OCI-LY1 (cell line): ENCODE data around the gene CFAP157.

Source experiments
- H2AFZ ChIP-seq: fragments of 200-600 bp; sonication (generic), shearing (Covaris generic); 2 replicates; pipeline ENCODE4 v1.6.0; 2014; ENCODE audit warnings: antibody characterized with exemption, mild to moderate bottlenecking, low read length
- H3F3A ChIP-seq: fragments of 200-600 bp; sonication (generic), shearing (Covaris generic); 2 replicates; pipeline ENCODE4 v1.6.0; 2014; ENCODE audit warnings: mild to moderate bottlenecking, antibody characterized with exemption, low read length, moderate library complexity; ENCODE audit not compliant: insufficient read depth
- H3K27ac ChIP-seq: fragments of 200-600 bp; sonication (generic); 2 replicates; pipeline ENCODE4 v1.5.1; 2014; ENCODE audit warnings: low read length, mixed run types, mild to moderate bottlenecking, low read depth; ENCODE audit not compliant: poor library complexity, severe bottlenecking
- H3K27me3 ChIP-seq: fragments of 200-600 bp; sonication (generic); 2 replicates; pipeline ENCODE4 v1.6.0; 2014; ENCODE audit warnings: antibody characterized with exemption, mild to moderate bottlenecking, low read length, moderate library complexity; ENCODE audit not compliant: insufficient read depth
- H3K36me3 ChIP-seq: fragments of 200-600 bp; sonication (generic); 2 replicates; pipeline ENCODE4 v1.6.1; 2014; ENCODE audit warnings: mild to moderate bottlenecking, antibody characterized with exemption, low read length, moderate library complexity, mixed read lengths; ENCODE audit not compliant: insufficient read depth
- H3K4me1 ChIP-seq: fragments of 200-600 bp; sonication (generic); 2 replicates; pipeline ENCODE4 v1.5.1; 2014; ENCODE audit warnings: mild to moderate bottlenecking, low read length, moderate library complexity; ENCODE audit not compliant: insufficient read depth, severe bottlenecking
- H3K4me2 ChIP-seq: fragments of 200-600 bp; sonication (generic), shearing (Covaris generic); 2 replicates; pipeline ENCODE4 v1.6.1; 2014; ENCODE audit warnings: low read length
- H3K4me3 ChIP-seq: fragments of 200-600 bp; sonication (generic); 2 replicates; pipeline ENCODE4 v1.5.1; 2014; ENCODE audit warnings: low read length, low read depth, mild to moderate bottlenecking, mixed read lengths; ENCODE audit not compliant: poor library complexity, severe bottlenecking
- H3K79me2 ChIP-seq: fragments of 200-600 bp; shearing (Covaris generic); 2 replicates; pipeline ENCODE4 v1.6.1; 2016; ENCODE audit warnings: mixed run types, low read length, mixed read lengths; ENCODE audit not compliant: insufficient read depth
- H3K9ac ChIP-seq: fragments of 200-600 bp; sonication (generic), shearing (Covaris generic); 2 replicates; pipeline ENCODE4 v1.6.1; 2014; ENCODE audit warnings: mild to moderate bottlenecking, low read length, mixed read lengths
- H3K9me2 ChIP-seq: fragments of 200-600 bp; sonication (generic), shearing (Covaris generic); 2 replicates; pipeline ENCODE4 v1.6.1; 2014; ENCODE audit warnings: low read depth, mild to moderate bottlenecking, low read length, mixed read lengths
- H3K9me3 ChIP-seq: fragments of 200-600 bp; shearing (Covaris generic); 2 replicates; pipeline ENCODE4 v1.6.1; 2014; ENCODE audit warnings: low read length, mixed read lengths
- H4K20me1 ChIP-seq: fragments of 200-600 bp; sonication (generic), shearing (Covaris generic); 2 replicates; pipeline ENCODE4 v1.6.0; 2016; ENCODE audit warnings: mild to moderate bottlenecking, low read length; ENCODE audit not compliant: insufficient read depth
- EZH2 ChIP-seq: fragments of 200-600 bp; sonication (generic), shearing (Covaris generic); IDR thresholded peaks from 2 replicates; pipeline ENCODE4 v1.8.0; 2017; ENCODE audit warnings: borderline replicate concordance, mixed run types, mild to moderate bottlenecking, antibody characterized with exemption, low read length, moderate library complexity, mixed read lengths
- TF ChIP-seq, protein P1 (sequence below): fragments of 200-600 bp; sonication (generic), shearing (Covaris generic); IDR thresholded peaks from 2 replicates; pipeline ENCODE4 v1.5.1; 2017; ENCODE audit warnings: mild to moderate bottlenecking, antibody characterized with exemption, low read length, moderate library complexity, mixed read lengths

The CFAP157 gene

DNA sequence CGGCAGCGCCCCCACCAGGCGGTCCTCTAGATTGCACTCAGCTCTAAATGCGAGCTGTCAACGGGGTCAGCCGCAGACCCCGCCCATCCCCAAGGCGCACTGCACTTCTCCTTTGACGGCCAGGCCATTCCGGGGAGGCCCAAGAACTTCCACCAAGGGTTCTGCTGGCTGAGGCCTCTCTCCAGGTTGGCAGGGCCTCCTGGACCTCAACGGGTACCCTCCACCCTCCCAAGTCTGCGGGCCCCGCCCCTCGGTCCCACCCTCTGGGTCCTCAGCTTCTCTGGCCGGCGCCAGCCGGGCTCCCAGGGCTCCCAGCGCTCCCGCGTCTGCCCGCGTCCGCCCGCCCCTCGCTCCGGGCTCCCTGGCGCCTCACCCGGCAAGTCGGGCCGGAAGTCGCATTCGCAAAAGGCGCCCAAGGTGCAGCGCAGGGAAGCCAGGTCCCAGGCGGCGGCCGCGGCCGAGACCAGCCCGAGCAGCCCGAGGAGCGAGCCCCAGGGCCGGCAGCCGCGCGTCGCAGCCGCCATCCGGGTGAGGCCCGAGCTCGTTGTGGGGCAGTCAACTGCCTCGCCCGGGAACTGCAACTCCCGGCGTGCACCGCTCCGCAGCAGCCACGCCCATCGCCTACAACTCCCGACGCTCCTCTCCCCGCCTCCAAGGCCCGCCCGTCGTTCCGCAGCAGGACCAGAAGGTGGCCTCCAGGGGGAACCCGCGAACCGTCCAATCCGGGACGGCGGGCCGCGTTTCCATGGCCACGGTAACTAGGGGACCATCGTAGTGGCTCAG is 28.1 kb downstream of the CFAP157 start, which contains the start of gene TOR2A:
TSS of gene TOR2A (minus strand) at position 548 of the 783 bp plus-strand sequence. CDS start at position 524, 24 bp downstream.
- Histone ChIP-seq H3K9ac (peak within 1 kb of the TSS; percentile 65), H3K79me2 (no peaks in the 10 kb centered on the region), H3K4me2 (peak within 1 kb of the TSS; percentile 79), H3K4me1 (peaks cover 16% of the 10 kb centered on the region), H3K9me3 (no peaks in the 10 kb centered on the region), H4K20me1 (no peaks in the 10 kb centered on the region), H3K27ac (no peak within 1 kb of the TSS), H3K4me3 (peak within 1 kb of the TSS; percentile 70), H3K36me3 (peaks cover 13% of the 10 kb centered on the region; the same call in 1 of the 2 replicates), H3K9me2 (no peaks in the 10 kb centered on the region), H3F3A (no peaks in the 10 kb centered on the region), H3K27me3 (no peaks in the 10 kb centered on the region), H2AFZ (no peak within 1 kb of the TSS)
- TF ChIP-seq, protein P1, sequence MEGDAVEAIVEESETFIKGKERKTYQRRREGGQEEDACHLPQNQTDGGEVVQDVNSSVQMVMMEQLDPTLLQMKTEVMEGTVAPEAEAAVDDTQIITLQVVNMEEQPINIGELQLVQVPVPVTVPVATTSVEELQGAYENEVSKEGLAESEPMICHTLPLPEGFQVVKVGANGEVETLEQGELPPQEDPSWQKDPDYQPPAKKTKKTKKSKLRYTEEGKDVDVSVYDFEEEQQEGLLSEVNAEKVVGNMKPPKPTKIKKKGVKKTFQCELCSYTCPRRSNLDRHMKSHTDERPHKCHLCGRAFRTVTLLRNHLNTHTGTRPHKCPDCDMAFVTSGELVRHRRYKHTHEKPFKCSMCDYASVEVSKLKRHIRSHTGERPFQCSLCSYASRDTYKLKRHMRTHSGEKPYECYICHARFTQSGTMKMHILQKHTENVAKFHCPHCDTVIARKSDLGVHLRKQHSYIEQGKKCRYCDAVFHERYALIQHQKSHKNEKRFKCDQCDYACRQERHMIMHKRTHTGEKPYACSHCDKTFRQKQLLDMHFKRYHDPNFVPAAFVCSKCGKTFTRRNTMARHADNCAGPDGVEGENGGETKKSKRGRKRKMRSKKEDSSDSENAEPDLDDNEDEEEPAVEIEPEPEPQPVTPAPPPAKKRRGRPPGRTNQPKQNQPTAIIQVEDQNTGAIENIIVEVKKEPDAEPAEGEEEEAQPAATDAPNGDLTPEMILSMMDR, result peak; percentile 97
- no peak for TF ChIP-seq EZH2

DNA sequence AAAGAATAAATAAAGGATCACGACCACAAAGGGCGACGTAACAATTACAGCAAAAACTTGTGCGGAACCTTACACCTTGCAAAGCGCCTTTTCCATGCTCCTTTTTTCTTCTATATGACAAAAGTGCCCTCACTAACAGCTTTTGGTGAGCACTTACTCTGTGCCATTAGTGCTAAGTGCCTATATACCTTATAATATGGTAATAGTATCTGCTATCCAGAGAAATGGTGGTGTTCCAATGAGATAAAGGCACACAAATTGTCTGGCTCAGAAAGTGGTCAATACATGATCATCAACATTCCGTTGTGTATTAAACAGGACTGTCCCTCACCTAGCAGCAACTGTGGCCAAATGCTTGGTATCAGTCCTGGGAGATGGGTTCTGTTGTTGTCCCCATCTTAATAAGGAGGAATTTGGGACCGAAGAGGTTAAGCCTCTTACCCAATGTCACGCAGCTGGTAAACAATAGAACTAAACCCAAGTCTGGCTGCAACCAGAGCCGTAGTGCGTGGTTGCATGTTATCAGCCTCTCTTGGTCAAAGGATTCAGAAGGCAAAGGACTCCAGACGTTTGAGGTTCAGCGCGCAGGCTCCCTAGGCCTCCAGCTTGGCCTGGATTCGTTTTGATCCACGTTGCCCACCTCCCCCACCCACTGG is 28.9 kb downstream of the CFAP157 start:
- Histone ChIP-seq H3K9me2 (no peaks in the 10 kb centered on the region), H3K4me3 (no peak overlapping the region), H3K36me3 (peaks cover 13% of the 10 kb centered on the region; the same call in 1 of the 2 replicates), H3F3A (no peaks in the 10 kb centered on the region), H4K20me1 (no peaks in the 10 kb centered on the region), H3K9me3 (no peaks in the 10 kb centered on the region), H3K9ac (no peak overlapping the region), H2AFZ (no peak overlapping the region), H3K27me3 (no peaks in the 10 kb centered on the region), H3K27ac (no peak overlapping the region), H3K4me2 (no peak overlapping the region), H3K79me2 (no peaks in the 10 kb centered on the region), H3K4me1 (peaks cover 17% of the 10 kb centered on the region)
- TF ChIP-seq EZH2, result no peak
- TF ChIP-seq, protein P1, result no peak

DNA sequence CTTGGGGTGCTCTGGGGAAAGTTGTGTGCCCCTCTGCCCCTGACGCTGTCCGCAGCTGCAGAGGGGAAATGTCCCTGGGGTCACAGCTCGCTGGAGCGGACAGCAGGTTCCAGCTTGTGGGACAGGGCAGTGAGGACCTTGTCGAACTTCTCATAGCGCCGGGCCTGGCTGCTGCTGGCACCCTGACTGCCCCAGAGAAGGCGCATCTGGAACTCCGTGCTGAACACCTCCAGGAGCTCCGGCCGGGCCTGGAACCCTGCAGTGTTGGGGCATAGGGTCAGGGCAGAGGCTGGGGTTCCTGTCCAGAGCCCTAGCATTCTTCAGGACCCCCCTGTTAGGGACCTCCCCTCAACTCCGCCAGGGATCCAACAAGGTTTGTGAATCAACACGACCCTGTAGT is 31.9 kb downstream of the CFAP157 start:
- peaks cover 23% of the 10 kb centered on the region for H3K4me1 ChIP-seq
- peaks cover 13% of the 10 kb centered on the region; the same call in 1 of the 2 replicates for H3K36me3 ChIP-seq
- no peak overlapping the region for H3K4me3 ChIP-seq
- no peak overlapping the region for H3K27ac ChIP-seq
- no peaks in the 10 kb centered on the region for H4K20me1 ChIP-seq
- no peak overlapping the region for H3K9ac ChIP-seq
- H3F3A ChIP-seq, result no peaks in the 10 kb centered on the region
- no peaks in the 10 kb centered on the region for H3K79me2 ChIP-seq
- H3K9me3 ChIP-seq, result no peaks in the 10 kb centered on the region
- TF ChIP-seq, protein P1, result no peak
- no peak for TF ChIP-seq EZH2
- no peak overlapping the region for H2AFZ ChIP-seq
- H3K9me2 ChIP-seq, result no peaks in the 10 kb centered on the region
- no peaks in the 10 kb centered on the region for H3K27me3 ChIP-seq
- no peak overlapping the region for H3K4me2 ChIP-seq
